ENCODE measurements around the gene AFAP1.
A peak's percentile ranks its signal among the peaks of the same experiment; 100 is the strongest.

Gene AFAP1

DNA sequence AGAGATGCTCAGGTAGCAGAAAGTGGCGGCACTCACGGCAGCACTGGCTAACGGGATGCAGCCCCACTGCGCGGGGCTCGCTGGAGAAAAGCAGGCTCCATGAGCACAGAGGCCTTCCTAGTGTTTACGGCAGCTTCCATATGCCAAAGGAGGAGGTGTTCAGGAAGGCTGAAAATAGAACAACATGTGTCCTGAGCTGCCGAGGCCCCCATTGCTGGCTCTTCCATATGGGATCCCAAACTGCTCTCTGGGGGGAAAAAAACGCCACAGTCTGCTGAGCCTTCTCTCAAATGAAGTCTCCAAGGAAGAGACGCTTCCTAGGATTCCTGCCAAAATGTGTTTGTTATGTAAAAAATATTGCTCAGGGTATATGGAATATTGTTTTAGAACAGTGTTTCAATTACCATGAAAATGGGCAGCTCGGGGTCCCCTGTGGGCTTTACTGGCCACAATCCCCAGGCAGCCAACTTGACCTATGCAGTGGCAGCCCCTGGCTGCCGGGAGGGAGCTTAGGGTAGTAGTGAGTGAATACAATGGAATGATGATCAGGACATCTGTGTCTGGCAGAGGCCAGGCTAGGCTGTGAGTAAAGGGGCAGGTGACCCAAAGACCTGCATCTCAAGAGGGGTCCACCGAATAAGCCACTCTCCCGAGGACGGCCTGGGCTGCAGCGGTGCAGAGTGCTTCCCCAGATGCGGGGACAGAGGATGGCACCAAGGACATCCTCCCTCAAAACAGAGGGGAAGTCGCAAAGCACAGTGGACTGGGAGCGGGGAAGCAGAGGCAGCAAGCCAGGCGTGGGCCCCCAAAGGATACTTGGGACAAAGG, 170.1 kb downstream of the AFAP1 start:
- no peak for DNase-seq (ENCODE audit: low read depth)

DNA sequence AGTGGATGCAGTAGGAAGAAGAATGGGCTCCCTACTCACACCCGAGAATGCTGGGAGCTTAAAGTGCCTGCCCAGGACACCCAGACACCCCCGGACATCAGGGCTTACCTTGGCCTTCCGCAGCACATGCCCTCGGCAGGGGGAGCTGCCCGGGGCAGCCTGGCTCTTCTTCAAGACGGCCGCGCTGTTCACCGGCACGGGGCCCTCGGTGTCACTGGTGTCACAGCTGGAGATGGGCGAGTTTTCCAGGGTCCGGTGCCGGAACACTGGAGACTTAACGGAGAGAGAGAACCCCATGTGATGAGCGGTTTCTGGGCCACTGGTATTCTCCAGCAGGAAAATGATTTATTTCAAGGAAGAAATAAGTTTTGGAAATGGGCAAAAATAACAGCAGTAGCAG, 170.9 kb downstream of the AFAP1 start:
- no peak for DNase-seq (ENCODE audit: low read depth)

DNA sequence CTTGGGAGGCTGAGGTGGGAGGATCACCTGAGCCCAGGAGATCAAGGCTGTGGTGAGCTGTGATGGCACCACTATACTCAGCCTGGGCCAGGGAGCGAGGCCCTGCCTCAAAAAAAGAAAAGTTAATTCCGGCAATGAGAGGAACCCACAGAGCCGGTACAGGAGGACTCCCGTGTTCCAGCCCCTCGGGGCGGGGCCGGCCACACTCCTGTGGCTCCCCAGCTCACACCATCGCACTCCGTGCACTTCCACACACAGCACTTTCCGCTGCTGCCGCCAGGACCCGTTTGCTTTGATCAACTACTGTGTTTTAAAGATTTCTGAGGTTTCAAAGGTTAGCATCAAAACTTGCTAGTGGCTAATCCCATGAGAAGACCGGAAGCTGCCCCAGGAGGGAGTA, 171.7 kb downstream of the AFAP1 start:
- no peak for DNase-seq (ENCODE audit: low read depth)

DNA sequence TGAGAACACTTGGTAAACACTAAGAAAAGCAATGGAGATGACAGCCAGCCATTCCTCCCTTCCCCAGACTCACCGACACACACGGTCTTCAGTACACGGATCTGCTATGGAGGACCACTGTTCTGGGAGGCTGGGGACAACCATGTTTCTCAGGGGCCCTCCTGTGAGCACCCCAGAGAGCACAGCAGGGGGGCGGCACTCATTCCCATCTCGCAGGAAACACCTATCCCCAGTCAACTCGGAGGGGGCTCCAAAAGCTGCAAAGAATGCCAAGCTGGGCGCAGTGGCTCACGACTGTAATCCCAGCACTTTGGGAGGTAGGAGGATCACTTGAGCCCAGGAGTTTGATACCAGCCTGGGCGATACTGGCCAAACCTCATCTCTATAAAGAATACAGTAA, 172.1 kb downstream of the AFAP1 start:
- no peak for DNase-seq (ENCODE audit: low read depth)

DNA sequence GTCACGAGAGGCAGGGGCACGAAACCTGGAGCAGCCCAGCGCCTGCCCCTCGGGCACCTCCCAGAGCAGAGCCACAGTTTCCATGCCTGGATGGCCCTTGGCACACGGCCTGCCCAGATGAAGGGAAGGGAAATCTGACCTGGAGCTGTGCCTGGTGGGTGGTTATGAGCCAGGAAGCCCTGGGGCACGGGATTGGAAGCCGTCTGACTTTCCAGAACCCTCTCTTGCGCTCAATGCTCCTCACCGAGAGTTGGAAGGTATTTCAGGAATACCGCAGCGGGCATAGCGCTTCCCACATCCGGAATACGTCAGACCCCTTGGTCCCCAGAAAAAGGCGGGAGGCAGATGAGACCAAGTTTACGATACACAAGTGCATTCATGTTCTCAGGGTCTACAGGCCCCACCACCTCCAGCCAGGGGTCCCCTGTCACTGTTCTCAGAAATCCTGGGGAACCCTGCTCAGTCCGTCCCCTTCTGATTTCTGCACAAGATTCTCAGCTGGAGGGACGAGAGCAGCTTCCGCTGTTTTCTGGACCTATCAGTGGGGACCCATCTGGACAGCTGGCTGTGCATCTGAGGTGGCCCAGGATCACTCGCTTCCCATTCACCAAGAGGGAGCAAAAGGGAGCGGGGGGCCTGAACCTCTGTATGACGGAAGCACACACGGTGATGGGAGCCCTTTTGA, 172.9 kb downstream of the AFAP1 start:
- DNase-seq (ENCODE audit: low read depth) = no peak

DNA sequence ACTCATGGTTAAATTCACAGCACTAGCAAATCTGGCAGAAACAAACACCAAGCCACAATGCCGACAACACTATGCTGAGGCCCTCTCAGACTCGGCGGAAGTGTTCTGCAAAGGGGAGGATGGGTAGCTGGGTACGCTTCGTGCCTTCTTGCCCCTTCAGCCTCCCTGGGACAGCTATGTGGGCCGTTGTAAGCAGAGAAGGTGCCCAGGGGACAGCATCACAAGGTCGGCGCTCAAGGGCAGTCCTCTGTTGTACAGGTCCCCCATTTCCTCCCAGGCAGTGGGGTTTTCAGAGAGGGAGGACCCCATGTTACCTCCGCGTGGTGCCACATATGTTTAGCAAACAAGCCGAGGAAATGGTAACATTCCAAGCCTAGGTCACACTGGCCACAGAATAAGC, 173.6 kb downstream of the AFAP1 start:
- no peak for DNase-seq (ENCODE audit: low read depth)

DNA sequence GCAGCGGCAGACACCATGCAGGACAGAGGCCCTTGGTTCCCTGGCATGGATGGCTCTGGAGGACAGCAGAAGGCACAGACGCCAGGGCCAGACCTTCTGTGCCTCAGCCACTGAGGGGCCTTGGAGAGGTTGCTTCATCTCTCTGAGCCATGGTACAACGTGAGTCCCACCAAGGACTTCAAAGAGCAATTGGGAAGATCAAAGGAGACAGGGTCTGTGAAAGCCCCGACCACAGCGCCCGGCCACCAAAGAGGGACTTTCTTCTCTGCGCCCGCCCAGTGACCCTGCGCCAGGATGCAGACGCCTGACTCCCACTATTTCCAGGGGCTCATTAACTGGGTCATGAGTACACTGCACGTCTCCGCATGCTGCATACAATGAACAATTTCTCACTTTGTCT, 174.0 kb downstream of the AFAP1 start:
- DNase-seq (ENCODE audit: low read depth) = no peak

DNA sequence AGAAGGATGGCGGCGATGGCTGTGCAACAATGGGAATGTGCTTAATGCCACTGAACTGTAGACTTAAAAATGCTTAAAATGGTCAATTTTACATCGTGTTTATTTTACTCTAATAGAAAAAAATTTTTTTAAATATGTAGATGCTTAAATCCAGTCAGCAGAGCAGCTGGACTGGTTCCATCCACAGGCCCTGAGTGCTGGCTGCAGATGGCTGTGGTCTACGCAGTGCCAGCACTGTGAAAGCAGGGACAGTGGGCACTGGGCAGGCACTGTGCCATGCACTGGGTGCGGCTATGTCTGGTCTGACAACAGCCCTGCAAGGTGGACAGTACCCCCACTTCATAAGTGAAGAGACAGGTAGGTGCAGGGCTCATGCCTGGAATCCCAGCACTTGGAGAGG, 175.2 kb downstream of the AFAP1 start:
- DNase-seq (ENCODE audit: low read depth) = no peak

DNA sequence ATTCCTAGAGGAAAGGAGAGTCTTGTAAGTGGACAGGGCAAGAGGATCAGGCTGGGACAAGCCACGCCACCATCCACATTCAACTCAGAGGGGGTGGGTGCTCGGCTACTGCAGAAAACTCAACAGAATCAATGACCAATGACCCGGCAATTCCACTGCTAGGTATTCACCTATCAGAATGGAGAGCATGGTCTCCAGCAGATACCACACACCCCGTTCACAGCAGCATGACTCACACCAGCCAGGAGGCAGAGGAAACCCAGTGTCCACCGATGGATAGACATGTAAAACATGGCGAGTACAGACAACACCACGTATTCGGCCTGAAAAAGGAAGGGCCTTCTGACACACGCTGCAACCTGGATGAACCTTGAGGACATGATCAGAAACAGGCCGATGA, 175.9 kb downstream of the AFAP1 start:
- no peak for DNase-seq (ENCODE audit: low read depth)

DNA sequence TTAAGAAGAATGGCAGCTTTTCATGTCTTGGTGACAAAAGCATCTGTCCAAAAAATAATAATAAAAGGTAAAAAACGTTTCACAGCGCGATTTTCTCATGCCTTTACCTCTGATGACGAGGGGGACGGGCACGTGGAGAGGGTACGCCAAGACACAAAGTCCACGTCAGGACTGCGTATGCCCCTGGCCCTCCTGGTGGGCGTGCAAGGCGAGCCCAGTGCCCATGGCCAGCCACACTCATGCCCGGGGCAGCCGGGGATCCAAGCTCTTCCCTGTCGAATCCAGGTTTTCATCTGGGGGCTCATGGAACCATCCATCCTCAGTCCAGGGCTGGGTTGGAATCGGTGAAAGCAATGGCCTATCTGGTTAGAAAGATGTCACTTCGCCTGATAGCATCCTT, 176.6 kb downstream of the AFAP1 start:
- DNase-seq (ENCODE audit: low read depth) = no peak

DNA sequence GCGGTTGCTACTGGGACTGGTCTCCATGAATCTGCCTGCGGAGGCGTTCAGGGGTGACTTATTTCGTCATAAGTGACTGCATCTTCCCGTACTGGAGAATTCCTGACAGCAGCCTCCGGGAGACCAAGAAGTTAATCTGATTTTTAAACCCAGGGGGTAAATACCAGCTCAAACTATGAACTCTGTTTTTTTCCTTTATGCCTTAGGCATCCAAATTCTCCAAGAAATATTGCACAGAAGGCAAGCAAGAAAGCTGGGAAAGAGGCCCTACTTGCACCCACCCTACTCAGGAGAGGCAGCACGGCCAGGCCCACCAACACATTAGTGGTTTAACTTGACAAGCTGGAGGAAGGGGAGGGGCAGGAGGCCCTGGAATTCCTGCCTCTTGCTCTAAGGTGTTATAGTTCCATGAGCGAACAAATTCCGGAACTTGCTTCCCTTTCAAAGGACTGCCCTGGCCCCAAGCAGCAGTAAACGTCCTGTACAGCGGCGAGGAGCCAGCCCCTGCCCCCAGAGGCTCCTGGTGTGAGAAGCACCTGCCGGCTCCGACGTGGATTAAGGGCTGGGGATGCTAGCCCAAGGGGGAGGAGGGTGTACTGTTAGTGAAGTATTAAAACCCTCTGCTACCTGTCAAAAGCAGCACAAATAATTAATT, 177.2 kb downstream of the AFAP1 start:
- DNase-seq (ENCODE audit: low read depth) = no peak

DNA sequence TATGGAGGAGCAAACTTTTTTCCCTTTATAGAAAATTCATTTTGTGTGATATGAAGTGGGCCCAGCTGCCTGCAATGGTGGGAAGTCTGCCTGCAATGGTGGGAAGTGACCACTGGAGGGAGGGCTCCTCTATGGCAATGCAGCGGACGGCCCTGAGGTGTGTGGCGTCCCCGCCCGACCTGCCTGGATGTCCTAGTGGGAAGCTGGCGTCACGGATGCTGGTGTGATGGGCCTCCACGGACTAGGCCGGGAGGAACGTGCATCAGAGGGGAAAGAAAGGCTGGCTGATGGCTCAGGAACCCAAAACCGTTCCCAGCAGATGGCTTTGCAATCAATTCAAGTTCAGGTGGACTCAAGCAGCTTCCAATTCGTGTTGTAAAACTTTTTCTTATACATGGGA, 177.9 kb downstream of the AFAP1 start:
- peak; percentile 41 for DNase-seq (ENCODE audit: low read depth)

DNA sequence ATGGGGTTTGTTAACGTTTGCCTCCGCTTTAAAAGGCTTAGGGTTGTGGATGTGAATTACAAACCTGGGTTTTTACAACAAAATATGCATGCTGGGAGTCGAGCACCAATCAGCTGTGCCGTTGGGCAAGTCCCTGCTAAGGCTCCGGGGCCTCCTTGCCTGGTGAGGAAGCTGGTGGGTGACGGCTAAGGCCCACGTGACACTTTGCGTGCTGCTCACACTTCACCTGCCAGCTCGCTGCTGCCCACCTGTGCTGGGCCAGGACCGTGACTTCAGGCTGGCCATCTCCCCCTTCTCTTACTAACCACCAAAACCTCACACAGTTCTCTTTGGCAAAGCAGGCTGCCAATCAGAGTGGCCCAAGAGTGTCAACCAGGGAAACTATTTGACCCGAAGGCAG, 178.3 kb downstream of the AFAP1 start:
- DNase-seq (ENCODE audit: low read depth) = no peak

DNA sequence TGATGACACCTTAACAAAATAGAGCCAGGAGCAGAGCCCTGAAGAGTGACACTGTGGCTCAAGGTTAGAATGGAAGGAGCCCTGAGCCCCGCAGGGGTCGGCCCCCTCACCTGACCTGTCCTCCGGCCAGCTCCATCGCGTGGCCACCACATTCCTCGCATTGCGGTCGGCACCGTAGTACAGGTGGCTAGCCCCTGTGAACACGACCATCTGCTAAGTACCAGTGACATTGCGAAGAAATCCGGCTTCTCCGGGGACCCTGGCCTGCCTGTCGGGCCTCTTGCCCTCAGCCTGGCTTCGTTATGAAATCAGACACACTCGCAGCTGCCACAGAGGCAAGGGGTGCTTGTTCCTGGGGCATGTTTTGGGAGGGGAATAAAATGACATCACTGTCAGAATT, 179.0 kb downstream of the AFAP1 start:
- no peak for DNase-seq (ENCODE audit: low read depth)

DNA sequence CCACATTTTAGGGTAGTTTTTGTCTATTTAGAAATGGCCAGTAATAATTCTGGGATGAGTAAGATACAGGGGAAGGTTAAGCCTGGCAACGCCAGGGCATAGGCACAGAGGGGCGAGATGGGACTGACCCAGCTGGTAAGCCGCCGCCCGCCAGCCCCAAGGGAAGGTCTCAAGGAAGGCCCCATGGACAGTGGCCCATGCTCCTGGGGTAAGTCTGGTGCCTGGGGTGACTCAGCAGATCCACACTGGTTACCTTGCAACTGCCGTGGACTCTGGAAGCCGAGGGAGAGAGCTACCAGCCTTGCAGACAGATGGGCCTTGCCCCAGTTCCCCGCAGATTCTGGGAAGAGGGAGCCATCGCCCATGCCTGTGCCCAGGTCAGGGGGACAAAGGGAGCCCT, 179.4 kb downstream of the AFAP1 start:
- DNase-seq (ENCODE audit: low read depth) = no peak

DNA sequence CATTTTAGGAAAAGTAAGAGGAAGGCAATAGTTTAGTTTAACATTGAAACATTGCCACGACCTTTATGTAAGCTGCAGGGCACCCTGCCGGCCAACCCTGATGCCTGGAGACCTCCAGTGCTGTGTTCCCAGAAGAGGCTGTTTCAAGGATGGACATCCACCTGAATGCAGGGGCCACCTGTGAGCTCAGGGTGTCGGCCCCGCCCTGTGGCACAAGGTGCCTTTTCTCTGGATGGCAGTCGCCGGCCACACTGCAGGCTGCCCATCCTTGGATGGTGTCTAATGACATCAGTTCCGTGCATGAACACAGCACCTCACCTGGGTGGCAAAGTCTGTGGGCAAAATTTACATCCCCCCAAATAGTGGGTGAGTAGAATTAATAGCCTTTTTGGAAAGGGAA, 180.0 kb downstream of the AFAP1 start:
- DNase-seq (ENCODE audit: low read depth) = no peak

DNA sequence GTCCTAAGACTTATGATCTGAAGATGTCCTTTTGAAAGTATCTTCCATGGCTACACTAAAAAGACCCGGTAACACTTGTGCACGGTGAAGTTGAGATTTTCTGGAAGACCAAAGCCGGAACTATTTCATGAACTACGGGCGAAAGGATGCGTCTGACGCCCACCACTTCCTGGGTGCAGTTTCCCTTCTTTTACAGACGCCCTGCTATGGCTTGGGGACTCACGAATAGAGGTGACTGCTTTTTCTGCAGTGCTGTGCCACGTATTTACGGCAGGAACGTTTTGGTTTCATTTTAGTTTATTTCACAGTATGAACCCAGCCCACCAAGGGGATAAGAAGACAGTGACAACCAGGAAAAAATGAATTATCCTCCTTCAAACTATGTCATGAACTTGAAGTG, 180.4 kb downstream of the AFAP1 start:
- peak; percentile 37 for DNase-seq (ENCODE audit: low read depth)

DNA sequence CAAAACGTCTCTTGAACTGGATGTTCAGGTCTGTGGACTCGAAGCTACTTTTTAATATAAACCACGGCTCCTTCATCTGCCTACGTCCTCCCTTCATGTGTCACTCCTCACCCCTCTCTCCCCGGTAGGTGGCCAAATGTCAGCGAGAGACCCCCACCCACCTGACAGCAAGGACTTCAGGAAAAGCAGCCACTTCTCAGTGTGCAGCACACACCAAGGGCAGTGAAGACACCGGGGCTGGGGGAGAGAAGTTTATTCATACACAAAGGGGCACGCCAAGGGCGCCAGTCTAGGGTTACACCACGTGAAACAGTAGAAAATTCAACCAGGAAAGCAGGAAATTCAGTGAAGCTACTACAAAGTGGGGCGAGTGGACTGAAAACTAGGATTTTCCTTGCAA, 181.2 kb downstream of the AFAP1 start:
- DNase-seq (ENCODE audit: low read depth) = no peak

DNA sequence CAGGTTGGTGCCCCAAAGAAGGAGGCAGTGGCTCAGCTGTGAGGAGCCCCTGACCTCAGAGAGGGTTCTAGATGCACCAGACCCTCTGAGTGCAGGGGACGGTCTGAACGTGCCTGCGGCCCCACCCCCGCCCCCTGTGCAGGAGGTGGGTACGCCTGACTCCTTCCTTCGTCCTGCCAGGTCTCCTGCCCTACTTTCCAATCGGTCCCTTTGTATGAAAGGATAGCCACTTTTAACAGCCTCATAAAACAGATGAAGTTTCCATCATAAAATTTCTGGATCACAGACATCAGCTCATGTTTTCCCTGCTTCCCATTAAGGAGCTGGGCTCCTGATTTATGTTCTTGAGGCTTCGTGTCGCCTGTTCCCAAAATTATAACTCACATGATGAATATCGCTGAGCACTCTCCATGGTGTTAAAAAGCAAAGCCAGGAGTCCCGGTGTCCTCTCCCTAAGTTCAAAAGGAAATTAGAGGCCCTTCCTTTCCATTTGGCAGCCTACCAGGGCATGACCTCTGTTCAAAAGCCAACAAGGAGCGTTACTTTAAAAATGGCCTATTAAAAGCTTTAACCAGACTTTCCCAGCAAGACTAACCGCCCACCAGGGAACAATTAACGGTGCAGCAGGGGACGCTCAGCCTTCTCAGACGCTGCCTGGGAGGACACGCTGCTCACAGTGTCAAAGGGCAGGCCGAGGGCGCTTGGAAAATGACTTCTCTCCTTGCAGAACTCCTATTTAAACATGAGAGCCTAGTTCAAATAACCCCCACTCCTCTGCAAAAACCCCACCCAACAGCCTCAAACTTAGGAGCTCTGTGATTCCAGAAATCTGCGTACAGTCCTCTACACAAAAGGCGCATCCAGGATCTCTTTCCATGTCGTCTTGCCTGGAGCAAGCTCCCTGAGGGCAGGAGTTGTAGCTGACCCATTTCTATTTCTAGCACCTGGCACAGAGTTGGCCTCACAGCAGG, 181.9 kb downstream of the AFAP1 start:
- no peak for DNase-seq (ENCODE audit: low read depth)

DNA sequence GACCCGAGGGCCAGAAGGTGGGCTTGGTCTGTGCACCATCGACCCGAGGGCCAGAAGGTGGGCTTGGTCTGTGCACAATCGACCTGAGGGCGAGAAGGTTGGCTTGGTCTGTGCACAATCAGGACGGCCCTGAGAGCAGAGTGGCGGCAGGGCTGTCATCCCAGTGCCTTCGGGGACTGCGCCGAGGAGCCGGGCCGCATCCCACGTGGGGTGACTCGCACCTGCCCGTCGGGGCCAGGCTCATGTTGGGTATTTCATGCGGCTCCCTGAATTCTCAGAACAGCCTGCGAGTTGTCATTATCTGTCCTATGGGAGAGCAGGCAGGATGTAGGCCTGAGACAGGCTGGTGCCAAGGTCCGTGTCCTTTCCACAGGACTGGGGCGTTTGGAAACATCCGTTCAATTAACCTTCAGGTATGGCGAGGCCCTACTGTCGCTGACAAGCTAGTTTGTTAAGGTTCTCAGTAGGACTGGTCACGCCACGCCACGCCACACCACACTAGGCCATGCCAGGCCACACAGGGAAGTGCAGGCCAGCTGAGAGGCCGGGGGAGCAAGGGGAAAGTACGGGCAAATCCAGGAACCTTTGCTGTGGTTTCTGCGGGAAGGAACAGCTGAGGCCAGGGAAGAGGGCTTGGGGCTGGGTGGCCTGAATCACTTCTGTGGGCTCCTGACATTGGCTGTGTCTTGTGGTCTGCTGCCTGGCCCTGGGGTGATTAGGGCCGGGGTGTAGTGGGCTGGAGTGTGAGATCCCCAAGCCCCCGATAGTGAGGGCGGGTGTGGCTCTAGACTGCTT, 182.9 kb downstream of the AFAP1 start:
- DNase-seq (ENCODE audit: low read depth) = no peak

DNA sequence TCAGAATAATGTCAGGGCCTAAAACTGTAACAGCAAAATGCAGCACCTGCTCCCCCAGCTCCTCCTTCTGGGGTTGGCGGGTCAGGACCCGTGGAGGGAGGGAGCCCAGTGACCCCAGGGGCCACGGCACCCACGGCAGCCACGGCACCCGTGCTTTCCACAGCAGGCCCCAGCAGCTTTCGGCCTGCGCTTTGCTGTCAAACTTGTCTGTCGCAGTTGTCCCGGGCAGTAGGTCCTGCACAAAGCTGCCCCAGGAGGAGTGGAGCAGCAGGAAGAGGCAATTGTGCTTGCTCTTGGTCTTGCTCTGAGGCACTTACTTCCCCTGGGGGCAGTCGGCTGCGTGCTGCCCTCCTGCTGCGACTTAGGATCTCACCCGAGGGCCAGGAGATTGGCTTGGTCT, 183.6 kb downstream of the AFAP1 start:
- no peak for DNase-seq (ENCODE audit: low read depth)
